ENCODE results near the gene KRT85.
A peak's percentile ranks its signal among the peaks of the same experiment; 100 is the strongest.

KRT85 gene

GRCh38 chr12:52364061-52364460 is 3.2 kb downstream of the KRT85 start:
- DNase-seq, result no peak

GRCh38 chr12:52363111-52363679 is 4.1 kb downstream of the KRT85 start:
- no peak for DNase-seq

DNA sequence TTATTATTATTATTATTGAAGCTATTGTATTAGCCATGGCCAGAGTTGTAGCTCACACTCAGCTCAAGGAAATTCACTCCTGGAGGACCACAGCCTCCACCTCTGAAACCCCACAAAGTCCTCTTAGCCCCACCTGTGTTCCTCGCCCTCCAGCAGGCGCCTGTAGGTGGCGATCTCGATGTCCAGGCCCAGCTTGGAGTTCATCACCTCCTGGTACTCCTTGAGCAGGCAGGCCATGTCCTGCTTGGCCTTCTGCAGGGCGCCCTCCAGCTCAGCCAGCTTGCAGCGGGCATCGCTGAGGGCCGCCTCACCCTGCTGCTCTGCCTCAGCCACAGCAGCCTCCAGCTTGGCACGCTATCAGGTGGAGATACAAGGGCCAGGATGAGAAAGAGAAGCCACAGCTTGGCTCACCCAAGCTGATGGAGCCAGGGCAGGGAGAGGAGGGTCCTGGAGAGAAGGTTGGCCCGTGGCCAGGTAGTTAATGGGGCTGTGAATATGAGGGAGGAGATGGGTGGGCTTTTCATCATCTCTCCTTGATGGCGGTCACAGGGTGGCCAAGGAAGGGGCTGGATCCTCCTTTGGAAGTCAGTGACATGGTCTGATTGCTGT is 5.1 kb downstream of the KRT85 start:
- no peak for DNase-seq

GRCh38 chr12:52361553-52361952 is 5.7 kb downstream of the KRT85 start:
- DNase-seq, result no peak

DNA sequence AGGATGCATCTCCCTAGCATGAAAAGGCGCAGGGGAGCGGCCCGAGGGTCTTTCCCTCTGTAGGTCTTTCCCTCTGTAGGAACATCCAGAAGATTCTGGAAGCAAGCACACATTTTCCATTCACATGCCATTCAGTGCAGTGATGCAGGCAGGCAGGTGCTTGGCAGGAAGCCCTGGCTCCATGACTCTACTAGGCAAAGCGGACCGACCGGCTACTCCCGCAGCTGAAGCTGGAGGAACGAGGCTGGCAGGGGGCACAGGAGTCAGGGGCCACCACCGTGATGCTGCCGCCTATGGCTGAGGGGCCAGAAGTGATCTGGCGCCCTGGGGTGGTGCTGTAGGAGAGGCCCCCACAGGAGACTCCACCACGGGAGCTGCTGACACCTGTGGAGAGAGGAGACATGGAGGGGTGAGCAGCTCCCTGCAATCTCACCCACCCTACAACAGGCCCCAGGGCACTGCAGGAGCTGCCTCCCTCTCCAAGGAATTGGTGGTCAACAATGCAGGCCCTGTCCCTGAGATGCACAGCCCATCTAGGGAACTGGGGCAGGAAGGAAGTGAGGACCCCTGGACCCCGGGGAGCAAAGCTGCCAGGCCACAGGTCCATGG is 6.5 kb downstream of the KRT85 start:
- no peak for DNase-seq

DNA sequence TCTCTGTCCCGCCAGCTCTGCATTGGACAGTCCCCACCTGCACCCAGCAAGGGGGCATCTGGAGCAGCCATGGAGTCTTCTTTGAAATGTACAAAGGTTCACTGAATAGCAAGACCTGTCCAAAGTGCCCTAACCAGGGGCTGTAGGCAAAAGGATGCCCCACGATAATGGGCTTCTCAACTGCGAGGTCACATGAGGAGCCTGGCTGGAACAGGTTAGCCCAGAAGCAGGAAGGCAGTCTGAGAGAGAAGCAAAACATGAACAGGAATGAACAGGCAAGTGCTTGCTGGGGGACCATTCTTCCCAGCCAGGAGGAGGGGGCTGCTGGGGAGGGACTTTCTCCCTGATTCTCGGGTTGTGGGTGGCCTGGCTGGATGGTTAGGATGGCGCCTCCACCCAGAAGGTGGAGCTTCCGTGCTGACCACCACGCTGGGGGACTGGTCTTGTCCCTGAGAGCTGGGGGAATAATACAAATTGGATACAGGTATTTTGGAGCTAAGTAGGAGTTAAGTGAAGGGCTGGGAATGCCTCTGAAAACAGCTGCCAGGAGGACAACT is 7.1 kb downstream of the KRT85 start:
- no peak for DNase-seq

- DNase-seq, result no peak
These were observed 7.6 kb downstream of the KRT85 start for GRCh38 chr12:52359621-52360061.

GRCh38 chr12:52358575-52359350 is 8.5 kb downstream of the KRT85 start:
- DNase-seq, result peak; percentile 27

DNA sequence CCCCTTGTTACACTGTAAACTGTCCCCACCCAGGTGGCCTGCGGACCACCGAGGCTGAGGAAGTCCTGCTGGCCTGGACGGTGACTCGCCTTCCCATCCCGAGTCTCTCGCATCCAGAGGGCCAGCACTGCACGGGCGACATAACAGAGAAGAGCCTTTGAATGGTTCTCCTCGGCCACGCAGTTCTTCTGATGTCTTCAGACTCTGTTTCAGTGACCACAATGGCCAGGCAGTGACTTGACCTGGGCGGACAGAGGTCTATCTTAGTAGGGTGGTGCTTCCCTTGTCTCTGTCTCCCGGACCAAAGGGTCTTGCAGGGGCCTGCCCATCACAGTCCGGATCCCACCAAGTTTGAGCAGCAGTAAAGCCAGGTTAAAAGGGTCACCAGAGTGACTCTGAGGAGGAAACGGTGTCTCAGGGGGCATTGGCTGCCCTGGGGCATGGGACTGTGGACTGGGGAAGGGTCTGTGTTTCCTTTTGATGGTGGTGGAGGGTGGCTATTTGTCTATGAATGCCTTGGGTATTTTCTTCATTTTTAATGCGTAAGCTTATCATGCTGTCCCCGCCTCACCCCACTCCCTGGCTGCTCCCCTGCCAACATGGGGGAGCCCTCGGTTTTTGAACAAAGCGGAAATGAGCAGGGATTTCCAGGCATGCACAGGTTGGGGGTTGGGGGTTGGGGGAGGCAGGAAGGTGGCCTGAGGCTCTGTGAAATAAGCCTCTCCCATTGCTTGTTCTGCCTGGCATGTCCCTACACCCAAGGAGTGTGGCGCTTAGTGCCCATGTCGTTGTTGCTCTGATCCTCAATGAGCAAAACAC is 10.3 kb downstream of the KRT85 start:
- no peak for DNase-seq

DNA sequence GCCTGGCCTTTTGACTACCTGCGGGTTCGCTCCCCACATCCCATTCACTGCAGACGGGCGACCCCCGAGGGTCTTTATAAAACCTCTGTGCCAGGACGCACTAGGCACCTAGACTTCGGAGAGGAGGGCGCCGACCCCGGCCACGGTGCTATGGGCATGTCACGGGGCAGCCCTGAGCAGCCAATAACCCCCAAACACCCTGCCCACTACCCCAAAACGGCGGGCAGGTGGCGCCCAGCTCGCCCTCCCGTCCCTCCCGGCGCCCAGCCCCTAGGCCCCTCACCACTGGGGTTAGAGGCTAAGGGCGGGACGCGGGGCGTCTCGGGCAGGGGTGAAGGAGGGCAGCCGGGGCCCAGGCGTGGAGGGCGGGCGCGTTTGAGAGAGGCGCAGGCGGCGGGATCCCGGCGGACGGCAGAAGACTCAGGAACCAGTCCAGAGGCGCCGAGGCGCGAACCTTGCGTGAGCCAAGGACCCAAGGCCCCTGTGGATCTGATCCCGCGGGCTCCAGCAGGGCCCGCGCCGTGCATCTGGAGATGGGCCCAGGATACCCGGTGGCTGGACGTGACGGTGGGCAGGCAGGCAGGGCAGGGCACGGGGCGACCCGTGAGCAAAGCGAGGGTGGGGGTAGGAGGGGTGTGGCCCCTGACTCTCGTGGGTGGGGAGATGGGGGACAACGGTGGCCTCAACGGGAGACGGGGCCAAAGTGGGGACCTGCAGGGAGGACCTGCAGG is 11.1 kb downstream of the KRT85 start:
- DNase-seq, result no peak

DNA sequence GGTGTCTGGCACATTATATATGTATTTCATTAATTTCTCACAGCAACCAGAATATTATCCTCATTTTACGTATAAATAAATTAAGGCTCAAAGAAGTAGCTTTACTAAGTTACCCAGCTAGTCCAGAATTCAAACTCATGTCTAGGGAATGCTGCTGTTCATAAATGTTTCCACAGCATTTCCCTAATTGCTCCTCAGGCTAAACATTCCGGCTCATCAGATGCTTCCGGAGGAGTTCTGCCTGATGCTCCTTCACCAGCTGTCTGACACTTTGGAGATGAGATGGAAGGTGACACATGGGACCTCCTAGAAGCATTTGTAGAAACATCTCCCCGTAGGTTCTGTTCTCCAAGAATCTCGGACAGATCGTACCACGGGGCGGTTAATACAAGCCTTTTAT is 12.1 kb downstream of the KRT85 start:
- no peak for DNase-seq

- no peak for DNase-seq
These were observed 13.1 kb downstream of the KRT85 start for GRCh38 chr12:52354200-52354599.

DNA sequence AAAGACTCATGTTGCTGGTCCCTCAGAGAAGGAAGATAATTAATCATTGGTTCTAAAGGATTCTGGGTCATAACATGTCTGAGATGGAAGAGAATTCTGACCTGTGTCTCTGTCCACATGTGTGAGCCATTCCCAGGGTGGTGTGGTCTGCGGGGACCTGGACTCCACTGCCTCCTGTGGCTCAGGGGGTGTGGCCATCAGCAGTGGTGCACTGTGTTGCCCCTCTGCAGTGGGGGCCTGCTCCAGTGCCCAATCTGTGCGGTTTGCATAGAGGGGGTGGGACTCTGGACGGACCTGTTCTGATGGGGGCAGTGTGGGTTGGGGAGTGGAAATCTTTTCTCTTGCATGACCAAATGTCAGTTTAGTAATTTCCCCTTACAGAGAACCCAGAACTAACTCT is 13.5 kb downstream of the KRT85 start:
- no peak for DNase-seq

GRCh38 chr12:52352951-52353350 is 14.3 kb downstream of the KRT85 start:
- no peak for DNase-seq

DNA sequence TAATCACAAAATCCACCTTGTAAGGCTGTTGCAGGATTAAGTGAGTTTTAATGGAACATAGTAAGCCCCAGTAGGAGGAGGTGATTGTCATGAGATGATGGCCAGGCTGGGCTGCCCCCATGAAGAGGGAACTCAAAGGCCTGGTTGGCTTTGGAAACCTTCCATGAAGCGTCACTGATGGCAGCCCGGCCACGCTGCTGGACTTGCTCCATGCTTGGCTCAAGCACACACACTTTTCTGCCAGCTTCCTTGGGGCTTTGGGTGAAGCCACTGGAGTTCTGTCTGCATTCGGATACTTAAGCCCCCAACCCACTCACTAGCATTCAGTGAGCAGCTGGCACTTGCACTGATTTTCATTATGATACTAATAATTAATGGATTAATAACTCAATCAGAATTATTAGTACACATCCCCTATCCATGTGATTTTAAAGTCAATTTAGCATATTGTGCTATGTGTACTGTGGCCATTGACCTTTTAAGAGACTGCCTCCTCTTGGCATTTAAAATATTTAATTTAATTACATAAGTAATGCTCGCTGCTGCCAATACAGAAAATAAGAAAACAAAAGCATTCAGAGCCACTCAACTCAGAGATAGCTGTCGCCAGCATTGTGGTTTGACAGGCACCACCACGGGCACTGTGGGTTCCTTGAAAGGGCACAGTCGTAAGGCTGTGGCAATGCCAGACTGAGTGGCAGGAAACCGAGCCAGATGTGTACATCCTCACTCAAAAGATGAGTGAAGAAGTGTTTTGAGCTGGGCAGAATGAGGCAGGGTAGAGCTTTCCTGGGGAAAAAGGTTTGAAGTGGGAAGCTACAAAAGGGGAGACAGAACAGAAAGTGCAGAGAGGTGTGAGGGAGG is 15.9 kb downstream of the KRT85 start:
- peak; percentile 63 for DNase-seq

DNA sequence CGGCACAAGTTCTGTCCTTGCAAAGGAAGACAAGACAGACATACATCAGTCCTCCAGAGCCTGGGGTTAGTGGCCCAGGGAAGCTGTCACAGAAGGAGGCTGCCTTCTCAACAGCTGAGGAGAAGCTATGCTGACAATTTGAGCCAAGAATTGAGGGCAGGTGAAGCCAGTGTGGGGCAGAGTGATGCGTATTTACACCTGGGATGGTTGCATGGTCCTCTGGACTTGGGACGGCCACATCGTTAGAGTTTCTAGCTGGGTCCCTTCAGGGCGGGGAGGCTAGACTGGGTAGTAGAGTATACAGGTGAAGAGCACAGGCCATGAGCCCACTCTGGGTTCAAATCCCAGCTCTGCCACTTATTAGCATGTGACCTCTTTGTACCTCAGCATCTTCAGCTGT is 16.5 kb downstream of the KRT85 start:
- DNase-seq, result no peak

DNA sequence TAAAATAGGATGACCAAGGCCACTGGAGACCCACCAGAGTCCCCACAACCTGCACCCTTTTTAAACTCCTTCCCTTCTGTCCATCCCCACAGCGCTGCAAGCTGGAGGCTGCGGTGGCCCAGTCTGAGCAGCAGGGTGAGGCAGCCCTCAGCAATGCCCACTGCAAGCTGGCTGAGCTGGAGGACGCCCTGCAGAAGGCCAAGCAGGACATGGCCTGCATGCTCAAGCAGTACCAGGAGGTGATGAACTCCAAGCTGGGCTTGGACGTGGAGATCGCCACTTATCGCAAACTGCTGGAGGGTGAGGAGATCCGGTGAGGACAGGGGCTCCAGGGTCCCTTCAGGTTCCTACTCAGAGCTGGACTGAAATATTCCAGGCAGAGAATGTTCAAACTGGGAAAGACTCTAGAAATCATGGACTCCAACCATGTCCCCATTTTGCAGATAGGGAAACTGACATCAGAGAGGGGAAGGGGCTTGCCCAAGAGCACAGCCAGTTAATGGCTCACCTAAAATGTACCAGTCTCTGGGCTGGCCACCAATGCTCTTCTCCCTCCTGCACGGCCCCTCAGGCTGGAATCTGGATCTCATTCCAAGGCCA is 17.2 kb downstream of the KRT85 start:
- no peak for DNase-seq

GRCh38 chr12:52349196-52349595 is 18.1 kb downstream of the KRT85 start:
- DNase-seq, result no peak

- DNase-seq, result no peak
These were observed 19.4 kb downstream of the KRT85 start for GRCh38 chr12:52347551-52348510.
